HG02981 (cell line): Measurements from ENCODE around the gene SLC45A3.

Experiments used
- ATAC-seq: cut with Tn5 transposase; IDR thresholded peaks from one replicate; pipeline ENCODE4 v1.9.1; 2021; ENCODE audit warnings: mild to moderate bottlenecking, moderate library complexity; ENCODE audit not compliant: unreplicated experiment

Gene SLC45A3

GRCh38 chr1:205700865-205701401 lies 20.6 kb upstream of the SLC45A3 start:
- ATAC-seq = no peak

DNA sequence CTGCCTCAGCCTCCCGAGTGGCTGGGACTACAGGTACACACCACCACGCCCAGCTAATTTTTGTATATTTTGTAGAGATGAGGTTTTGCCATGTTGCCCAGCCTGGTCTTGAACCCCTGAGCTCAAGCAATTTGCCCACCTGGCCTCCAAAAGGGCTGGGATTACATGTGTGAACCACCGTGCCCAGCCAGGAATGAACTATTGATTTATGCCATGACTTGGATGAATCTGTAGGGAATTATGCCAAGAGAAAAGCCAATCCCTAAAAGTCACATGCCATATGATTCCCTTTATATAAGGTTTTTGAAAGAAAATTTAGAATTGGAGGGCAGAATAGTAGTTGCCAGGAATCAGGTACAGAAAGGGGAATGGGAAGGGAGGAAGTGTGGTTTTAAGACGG lies 19.1 kb upstream of the SLC45A3 start:
- no peak for ATAC-seq

DNA sequence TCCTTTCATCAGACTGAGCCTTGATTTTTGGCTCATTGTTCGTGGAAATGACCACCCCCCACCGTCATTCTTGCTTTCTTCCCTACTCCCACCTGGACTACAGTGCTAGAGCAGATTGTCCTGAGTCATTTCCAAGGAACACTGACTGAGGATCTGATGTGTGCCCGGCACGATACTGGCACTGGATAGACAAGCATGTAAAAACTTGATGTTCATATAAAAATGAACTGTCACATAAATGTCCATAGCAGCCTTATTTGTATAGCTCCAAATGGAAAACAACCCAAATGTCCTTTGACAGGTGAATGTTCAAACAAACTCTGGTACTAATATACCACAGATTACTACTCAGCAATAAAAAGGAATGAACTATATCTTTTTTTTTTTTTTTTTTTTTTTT lies 18.6 kb upstream of the SLC45A3 start:
- no peak for ATAC-seq

DNA sequence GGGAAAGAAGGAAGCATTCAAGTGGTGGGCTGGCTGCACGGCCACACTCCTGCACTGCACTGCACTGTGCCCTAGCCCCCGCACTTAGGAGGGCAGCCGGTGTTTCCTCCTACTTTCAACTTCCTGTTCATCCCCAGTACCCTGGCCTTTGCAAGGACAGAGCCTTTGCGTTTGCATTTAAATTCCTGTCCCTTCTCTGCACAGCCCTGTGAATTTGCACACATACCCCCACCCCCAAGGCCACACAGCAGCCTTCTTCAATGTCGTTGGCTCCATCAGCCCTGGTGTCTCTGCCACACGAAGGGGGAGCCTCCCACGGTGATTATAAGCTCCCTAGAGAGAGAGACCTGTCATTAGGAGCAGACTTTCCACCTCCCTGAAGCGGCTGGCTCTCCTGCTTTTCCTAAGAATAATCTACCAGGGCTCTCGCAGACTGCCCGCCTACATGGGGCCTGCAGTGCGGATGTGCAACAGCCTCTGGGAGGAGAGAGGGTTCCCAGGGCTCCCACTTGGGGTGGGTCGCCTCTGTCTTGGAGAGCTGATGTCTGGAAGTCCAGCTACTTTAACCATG lies 13.2 kb upstream of the SLC45A3 start:
- ATAC-seq = no peak

- no peak for ATAC-seq
Observed at GRCh38 chr1:205692423-205692822, 12.1 kb upstream of the SLC45A3 start.

- ATAC-seq = no peak
Observed at GRCh38 chr1:205690122-205690756, 9.9 kb upstream of the SLC45A3 start.

GRCh38 chr1:205689479-205689878 lies 9.2 kb upstream of the SLC45A3 start:
- no peak for ATAC-seq

- no peak for ATAC-seq
Observed at GRCh38 chr1:205688171-205689080, 8.1 kb upstream of the SLC45A3 start.

- no peak for ATAC-seq
Observed at GRCh38 chr1:205687242-205687641, 6.9 kb upstream of the SLC45A3 start.

DNA sequence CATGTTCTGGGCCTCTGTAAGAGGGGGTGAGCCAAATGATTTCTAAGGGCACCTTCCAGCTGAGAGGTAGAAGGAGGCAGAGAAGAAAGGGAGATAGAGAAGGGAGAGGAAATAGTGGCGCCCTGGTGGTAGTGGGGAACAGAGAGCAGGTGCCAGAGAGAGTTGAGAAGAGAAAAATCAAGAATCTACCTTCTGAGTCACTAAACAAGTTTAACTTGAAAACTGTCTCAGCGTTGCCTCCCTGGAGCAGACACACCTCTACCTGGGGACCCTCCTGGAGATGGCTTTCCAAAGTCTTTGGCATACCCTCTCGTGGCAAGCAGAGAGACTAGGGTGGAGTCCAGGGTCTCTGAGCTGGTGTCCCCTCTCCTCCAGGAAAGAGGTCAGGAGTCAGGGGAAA lies 1.1 kb upstream of the SLC45A3 start:
- ATAC-seq = no peak

DNA sequence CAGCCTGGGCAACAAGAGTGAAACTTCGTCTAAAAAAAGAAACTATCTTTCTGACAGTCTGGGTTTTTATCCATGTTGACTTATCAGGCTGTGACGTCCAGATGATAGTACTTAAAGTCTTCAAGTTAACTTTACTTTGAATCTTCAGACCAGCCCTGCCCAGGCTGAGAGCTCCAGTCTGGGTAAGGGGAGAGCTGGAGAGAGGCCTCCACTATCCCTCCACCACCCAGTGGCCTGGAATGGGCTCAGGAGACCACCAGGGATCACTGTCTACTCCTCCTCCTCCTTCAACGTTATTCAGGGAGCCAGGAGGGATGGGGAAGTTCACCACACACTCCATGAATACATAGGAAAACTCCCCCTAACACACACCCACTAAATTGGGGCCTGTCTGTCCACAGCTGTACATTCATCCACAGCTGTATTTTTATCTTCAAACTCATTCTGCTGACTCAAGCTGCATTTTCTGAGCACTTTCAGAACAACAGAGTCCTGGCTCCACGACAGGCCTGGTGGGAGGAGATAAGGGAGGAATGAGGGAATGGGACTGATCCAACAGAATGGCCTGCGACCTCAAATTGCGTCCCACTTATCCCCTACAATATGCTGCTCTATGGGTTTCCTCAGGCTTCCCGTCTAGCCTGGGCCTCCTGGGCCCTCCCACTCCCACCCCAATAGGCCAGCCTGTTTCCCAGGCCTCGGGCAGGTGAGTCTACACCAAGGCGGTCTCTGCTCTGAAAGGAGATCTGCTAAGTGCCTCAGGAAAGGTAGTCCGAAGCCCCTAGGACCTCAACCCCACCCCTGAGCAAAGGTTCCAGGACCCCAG lies 1.8 kb downstream of the SLC45A3 start:
- ATAC-seq = no peak

DNA sequence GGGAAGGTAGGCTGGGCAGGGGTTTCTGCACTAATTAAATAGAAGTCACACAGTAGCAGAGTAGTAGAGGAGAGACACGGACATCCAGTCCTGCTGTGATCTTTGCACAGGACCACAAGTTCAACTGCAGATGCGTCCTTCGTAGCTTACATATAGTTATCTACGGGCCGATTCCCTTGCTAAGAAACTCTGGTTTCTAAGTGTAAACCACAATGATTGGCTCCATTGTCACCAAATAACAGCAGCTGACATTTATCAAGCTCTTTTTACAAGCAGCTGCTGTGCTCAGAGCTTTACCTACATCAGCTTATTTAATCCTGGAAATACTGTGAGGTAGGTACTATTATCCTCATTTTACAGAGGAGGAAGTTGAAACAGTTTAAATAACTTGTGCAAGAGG lies 3.1 kb downstream of the SLC45A3 start:
- no peak for ATAC-seq

GRCh38 chr1:205676597-205676996 lies 3.7 kb downstream of the SLC45A3 start:
- ATAC-seq = no peak

GRCh38 chr1:205676002-205676401 lies 4.3 kb downstream of the SLC45A3 start:
- ATAC-seq = no peak

DNA sequence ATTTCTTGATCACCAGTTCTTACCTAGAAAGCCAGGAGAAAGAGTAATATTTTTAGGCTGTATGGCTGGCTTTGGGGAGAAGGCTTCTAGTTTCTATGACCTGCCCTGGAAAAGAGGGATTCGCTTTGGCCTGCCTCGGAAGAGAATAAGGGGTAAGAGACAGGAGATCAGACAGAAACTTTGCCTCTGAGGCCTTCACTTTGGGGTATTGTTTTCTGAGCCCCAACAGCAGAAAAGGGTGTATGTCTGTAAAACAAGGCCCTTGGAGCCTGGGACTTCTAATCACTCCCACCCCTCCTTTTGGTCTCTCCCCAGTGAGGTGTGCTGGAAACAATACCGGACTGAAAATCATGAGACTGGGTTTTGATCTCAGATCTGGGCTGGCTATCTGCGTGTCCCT lies 5.1 kb downstream of the SLC45A3 start:
- ATAC-seq = no peak

GRCh38 chr1:205672970-205673369 lies 7.3 kb downstream of the SLC45A3 start:
- ATAC-seq = no peak

- no peak for ATAC-seq
Observed at GRCh38 chr1:205672395-205672889, 7.9 kb downstream of the SLC45A3 start.

DNA sequence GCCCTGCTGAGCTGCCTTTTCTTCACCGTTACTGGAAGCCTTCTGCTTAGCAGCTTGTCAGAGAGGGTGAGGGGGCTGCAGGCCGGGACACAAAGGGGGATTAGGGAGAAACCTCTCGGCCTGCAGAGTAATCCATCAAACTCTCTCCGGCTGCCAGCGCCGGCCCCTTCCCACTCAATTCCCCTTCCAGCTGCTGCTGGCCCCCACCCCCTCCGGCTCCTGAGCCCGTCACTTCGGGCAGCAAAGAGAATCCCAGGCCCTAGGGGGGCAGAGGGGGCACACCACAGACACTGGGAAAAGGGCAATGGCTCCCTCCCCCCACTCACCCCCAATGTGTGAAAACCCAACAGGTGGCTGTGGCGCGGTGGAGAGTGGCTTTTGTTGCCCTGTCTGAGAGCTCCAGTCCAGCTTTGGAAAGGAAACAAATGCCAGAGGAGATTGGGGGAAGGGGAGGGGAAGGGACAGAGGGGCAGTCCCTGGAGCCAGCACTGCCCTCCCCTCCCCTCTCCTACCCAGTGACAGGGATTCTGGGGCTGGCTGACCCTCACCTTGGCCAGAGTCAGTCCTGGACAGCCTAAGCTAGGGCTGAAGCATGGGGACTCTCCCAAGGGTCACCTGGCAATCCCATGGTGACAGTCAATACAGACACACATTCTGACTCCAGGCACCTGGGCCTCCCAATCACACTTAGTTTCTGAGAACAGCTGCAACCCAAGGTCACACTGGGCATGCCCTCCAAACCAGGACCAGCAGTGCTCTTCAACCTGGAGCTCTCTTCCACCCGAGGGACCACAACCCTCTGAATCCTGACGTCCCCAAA lies 9.5 kb downstream of the SLC45A3 start:
- no peak for ATAC-seq

DNA sequence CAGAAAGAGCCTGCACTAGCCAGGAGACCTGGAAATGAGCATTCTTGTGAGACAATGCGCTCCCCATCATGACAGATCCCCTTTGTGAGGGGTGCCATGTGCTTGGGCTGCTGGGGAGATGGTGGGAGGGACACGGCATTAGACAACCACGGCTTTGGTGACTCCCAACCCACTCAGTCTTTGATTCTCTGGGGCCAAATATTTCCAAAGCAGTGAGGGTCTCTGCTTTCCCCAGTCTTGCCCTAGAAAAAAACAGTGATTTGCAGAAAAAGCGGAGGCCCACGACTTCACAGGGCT lies 10.2 kb downstream of the SLC45A3 start:
- no peak for ATAC-seq
